Vagina (tissue), 2 donors: Measurements from ENCODE around the gene CAPN15. TPM values are rescaled to one million over a fixed set of nuclear protein-coding genes. Genes with fewer than 3 reads are reported as not detected.

ENCODE experiments used
- DNase-seq, 2 donors: peaks; one replicate each; pipeline ENCODE4 v3.0.0-alpha.2; 2017; ENCODE audit errors: extremely low spot score in 2 of 2
- H3K27ac ChIP-seq: fragments of 200-600 bp; sonication (generic); one replicate; pipeline ENCODE4 v1.5.1; 2019
- H3K27me3 ChIP-seq: fragments of 200-600 bp; sonication (generic); one replicate; pipeline ENCODE4 v1.5.1; 2019
- H3K36me3 ChIP-seq, 2 donors: fragments of 200-600 bp; sonication (generic); one replicate each; pipeline ENCODE4 v1.5.1; 2017 to 2019
- H3K4me1 ChIP-seq: fragments of 200-600 bp; sonication (generic); one replicate; pipeline ENCODE4 v1.5.1; 2019
- H3K4me3 ChIP-seq, 2 donors: fragments of 200-600 bp; sonication (generic); 1 replicate in 1 of 2; 2 replicates in 1 of 2; pipeline ENCODE4 v1.5.1; 2016 to 2019
- H3K9me3 ChIP-seq: fragments of 200-600 bp; sonication (generic); one replicate; pipeline ENCODE4 v1.5.1; 2019
- POLR2A ChIP-seq, 2 donors: fragments of 450-650 bp; IDR thresholded peaks; one replicate each; pipeline ENCODE4 v1.6.1; 2017; ENCODE audit warnings: antibody characterized with exemption in 2 of 2, mild to moderate bottlenecking in 2 of 2, moderate library complexity in 2 of 2
- POLR2AphosphoS5 ChIP-seq, 2 donors: sonication (generic); formaldehyde crosslinking; IDR thresholded peaks; one replicate each; pipeline ENCODE4 v1.9.0; 2017; ENCODE audit warnings: antibody characterized with exemption in 2 of 2, mild to moderate bottlenecking in 2 of 2, low read depth in 1 of 2; ENCODE audit not compliant: insufficient read depth in 1 of 2
- intact Hi-C: fragments of 100-400 bp; cut with DNase I; formaldehyde crosslinking; loops from one replicate; pipeline ENCODE4 v1.15.1; 2023
- total RNA-seq: library from RNA; depleted of rRNA; stranded (reverse); fragments of >200 nt; gene quantifications from one replicate; pipeline ENCODE4 v1.2.3, GENCODE V29; 2016
- TF ChIP-seq, protein P1 (sequence below), 3 experiments: fragments of 450-650 bp in 2 of 3; fragments of 200-600 bp in 1 of 3; sonication (generic) in 1 of 3; IDR thresholded peaks; one replicate each; pipeline ENCODE4 v1.5.1; 2017 to 2019; ENCODE audit warnings: antibody characterized with exemption in 3 of 3, mild to moderate bottlenecking in 2 of 3, moderate library complexity in 2 of 3

Gene CAPN15
- total RNA-seq, 1 donor from 2014 or later = 38.3 TPM

DNA sequence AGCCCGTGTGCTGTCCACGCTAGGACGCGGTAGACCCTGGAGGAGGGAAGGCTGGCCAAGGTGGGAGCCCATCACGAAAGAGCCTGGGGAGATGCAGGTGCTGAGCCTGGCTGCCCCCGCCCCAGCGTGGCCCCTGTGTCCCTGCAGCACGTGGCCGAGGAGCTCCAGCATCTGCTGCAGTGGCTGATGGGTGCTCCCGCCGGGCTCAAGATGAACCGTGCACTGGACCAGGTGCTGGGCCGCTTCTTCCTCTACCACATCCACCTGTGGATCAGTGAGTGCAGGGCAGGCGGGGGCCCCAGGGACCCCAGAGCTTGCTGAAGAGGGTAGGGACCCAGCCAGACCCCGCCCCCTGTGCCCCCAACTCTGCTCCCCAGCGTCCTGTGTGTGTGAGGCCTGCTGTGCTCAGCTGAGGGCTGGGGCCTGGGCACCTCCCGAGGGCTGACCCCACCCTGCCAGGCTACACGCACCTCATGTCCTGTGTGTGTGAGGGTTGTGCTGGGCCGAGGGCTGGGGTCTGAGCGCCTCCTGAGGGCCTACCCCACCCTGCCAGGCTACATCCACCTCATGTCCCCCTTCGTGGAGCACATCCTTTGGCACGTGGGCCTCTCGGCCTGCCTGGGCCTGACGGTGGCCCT, 50.8 kb downstream of the CAPN15 start:
- Histone ChIP-seq H3K36me3 (peaks cover 0 to 20% of the 10 kb centered on the region in 2 donors), H3K27ac (no peak overlapping the region), H3K4me3 (no peak overlapping the region), H3K27me3 (no peaks in the 10 kb centered on the region), H3K9me3 (no peaks in the 10 kb centered on the region), H3K4me1 (no peaks in the 10 kb centered on the region)
- intact Hi-C loops = no loop called here
- no peak for TF ChIP-seq POLR2AphosphoS5 (IDR thresholded peaks at IDR 0.05; ENCODE audit: insufficient read depth in 1 of 2, low read depth in 1 of 2)
- TF ChIP-seq, protein P1, sequence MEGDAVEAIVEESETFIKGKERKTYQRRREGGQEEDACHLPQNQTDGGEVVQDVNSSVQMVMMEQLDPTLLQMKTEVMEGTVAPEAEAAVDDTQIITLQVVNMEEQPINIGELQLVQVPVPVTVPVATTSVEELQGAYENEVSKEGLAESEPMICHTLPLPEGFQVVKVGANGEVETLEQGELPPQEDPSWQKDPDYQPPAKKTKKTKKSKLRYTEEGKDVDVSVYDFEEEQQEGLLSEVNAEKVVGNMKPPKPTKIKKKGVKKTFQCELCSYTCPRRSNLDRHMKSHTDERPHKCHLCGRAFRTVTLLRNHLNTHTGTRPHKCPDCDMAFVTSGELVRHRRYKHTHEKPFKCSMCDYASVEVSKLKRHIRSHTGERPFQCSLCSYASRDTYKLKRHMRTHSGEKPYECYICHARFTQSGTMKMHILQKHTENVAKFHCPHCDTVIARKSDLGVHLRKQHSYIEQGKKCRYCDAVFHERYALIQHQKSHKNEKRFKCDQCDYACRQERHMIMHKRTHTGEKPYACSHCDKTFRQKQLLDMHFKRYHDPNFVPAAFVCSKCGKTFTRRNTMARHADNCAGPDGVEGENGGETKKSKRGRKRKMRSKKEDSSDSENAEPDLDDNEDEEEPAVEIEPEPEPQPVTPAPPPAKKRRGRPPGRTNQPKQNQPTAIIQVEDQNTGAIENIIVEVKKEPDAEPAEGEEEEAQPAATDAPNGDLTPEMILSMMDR (IDR thresholded peaks at IDR 0.05) = no peak
- TF ChIP-seq POLR2A (IDR thresholded peaks at IDR 0.05) = no peak
- DNase-seq = no peak

DNA sequence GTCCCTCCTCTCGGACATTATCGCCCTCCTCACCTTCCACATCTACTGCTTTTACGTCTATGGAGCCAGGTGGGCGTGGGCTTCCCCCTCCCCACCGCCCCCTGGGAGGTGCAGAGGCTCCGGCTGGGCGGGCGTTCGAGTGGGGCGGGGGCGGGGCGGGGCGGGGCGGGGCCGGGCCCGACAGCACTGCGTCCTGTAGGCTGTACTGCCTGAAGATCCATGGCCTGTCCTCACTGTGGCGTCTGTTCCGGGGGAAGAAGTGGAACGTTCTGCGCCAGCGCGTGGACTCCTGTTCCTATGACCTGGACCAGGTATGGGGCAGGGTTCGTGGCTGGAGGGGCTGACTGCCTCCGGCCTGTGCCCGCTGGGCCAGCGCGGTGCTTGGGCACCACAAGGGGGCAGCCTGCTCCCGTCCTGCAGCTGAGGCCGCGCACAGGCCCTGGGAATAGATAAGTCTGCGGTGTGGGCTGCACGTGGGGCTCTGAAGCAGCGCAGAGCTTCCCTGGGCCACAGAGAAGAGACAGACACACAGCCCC, 51.4 kb downstream of the CAPN15 start:
- no peak for DNase-seq
- Histone ChIP-seq H3K4me1 (peaks cover 3% of the 10 kb centered on the region), H3K27ac (no peak overlapping the region), H3K36me3 (peaks cover 0 to 20% of the 10 kb centered on the region in 2 donors), H3K27me3 (no peaks in the 10 kb centered on the region), H3K9me3 (no peaks in the 10 kb centered on the region), H3K4me3 (no peak overlapping the region)
- intact Hi-C loops = no loop called here
- TF ChIP-seq, protein P1 (IDR thresholded peaks at IDR 0.05) = peak; percentile 24 to 65 (median 59)
- TF ChIP-seq POLR2AphosphoS5 (IDR thresholded peaks at IDR 0.05; ENCODE audit: insufficient read depth in 1 of 2, low read depth in 1 of 2) = no peak

DNA sequence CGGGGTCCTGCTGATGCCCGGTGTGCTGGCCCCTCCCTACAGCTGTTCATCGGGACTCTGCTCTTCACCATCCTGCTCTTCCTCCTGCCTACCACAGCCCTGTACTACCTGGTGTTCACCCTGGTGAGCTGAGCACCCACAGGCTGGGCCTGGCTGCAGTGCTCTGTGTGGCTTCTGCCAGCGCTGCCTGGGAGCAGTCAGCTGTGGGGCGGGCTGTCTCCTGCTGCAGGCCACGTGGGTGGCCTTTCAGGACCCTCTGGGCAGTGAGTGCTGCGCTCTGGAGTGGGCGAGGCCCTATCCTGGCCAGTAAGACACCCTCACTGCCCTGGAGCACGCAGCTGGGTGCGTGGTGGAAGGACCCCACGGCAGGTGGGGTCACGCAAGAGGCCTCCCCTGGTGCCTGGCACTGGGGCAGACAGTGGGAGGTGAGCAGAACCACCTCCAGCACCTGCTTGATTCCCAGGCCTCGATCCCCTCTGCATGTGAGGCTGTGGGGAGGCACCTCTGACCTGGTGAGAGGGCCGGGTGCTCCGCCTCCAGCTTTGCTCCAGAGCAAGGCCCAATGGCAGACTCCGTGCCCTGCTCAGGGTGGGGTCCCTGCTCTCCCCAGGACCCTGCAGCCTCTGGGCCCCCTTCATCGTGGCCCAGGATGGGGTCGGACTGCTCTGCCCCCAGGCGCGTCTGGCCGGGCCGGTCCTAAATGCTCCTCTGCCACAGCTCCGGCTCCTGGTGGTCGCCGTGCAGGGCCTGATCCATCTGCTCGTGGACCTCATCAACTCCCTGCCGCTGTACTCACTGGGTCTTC, 52.8 kb downstream of the CAPN15 start:
- H3K27me3 ChIP-seq = no peaks in the 10 kb centered on the region
- peaks cover 0 to 6% of the 10 kb centered on the region in 2 donors for H3K36me3 ChIP-seq
- DNase-seq = no peak
- intact Hi-C loops = no loop called here
- peaks cover 9% of the 10 kb centered on the region for H3K4me1 ChIP-seq
- H3K4me3 ChIP-seq = no peak overlapping the region
- H3K9me3 ChIP-seq = no peaks in the 10 kb centered on the region
- no peak overlapping the region for H3K27ac ChIP-seq
- TF ChIP-seq POLR2A (IDR thresholded peaks at IDR 0.05) (no peak), POLR2AphosphoS5 (IDR thresholded peaks at IDR 0.05; ENCODE audit: insufficient read depth in 1 of 2, low read depth in 1 of 2) (no peak)
- TF ChIP-seq, protein P1 (IDR thresholded peaks at IDR 0.05) = no peak

DNA sequence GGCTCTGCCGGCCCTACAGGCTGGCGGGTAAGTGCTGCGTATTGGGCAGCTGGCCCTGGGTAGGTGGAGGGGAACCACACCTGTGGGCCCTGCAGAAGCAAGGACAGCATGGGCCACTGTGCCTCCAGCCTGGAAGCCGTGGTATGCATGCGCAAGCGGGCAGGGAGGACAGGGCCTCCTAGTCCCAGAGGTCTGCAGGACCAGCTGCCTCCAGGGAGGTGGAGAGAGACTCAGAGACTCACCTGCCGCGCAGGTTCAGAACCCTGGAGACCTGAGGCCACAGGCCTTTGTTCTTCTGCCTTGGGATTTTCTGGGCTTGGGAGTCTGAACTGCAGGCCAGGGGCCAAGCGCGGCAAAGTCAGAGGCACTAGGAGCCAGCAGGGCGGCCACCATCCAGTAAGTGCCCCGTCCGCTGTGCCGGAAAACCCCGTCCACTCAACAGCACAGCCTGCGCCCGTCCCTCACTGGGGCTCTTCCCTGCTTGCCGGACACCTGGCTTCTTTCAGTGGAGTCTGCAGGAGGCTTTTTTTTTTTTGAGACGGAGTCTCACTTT, 53.5 kb downstream of the CAPN15 start:
- DNase-seq = no peak
- Histone ChIP-seq H3K4me1 (peaks cover 9% of the 10 kb centered on the region), H3K36me3 (no peaks in the 10 kb centered on the region), H3K9me3 (no peaks in the 10 kb centered on the region), H3K27ac (no peak overlapping the region), H3K27me3 (no peaks in the 10 kb centered on the region), H3K4me3 (no peak overlapping the region)
- TF ChIP-seq, protein P1 (IDR thresholded peaks at IDR 0.05) = no peak
- TF ChIP-seq POLR2AphosphoS5 (IDR thresholded peaks at IDR 0.05; ENCODE audit: insufficient read depth in 1 of 2, low read depth in 1 of 2) = no peak
- no peak for TF ChIP-seq POLR2A (IDR thresholded peaks at IDR 0.05)
- intact Hi-C loops = no loop called here
